ENCODE results near the gene ZNF646.

The ZNF646 gene

GRCh38 chr16:31108035-31108793 is 34.0 kb downstream of the ZNF646 start, which contains the start of gene BCKDK:
TSS of gene BCKDK (plus strand) at chr16:31108386. CDS start at chr16:31109224, 838 bp downstream.
- peak; percentile 92 for DNase-seq (ENCODE audit: low spot score)

- no peak for DNase-seq (ENCODE audit: low spot score)
Observed at GRCh38 chr16:31108794-31109558, 34.8 kb downstream of the ZNF646 start.

GRCh38 chr16:31109622-31110021 is 35.4 kb downstream of the ZNF646 start:
- no peak for DNase-seq (ENCODE audit: low spot score)

GRCh38 chr16:31110106-31111034 is 36.1 kb downstream of the ZNF646 start:
- DNase-seq (ENCODE audit: low spot score): no peak

- DNase-seq (ENCODE audit: low spot score): no peak
Observed at GRCh38 chr16:31111881-31112466, 37.8 kb downstream of the ZNF646 start.

- DNase-seq (ENCODE audit: low spot score): no peak
Observed at GRCh38 chr16:31112711-31113110, 38.5 kb downstream of the ZNF646 start.

GRCh38 chr16:31113121-31114120 is 39.2 kb downstream of the ZNF646 start:
- DNase-seq (ENCODE audit: low spot score): no peak

GRCh38 chr16:31114468-31114867 is 40.2 kb downstream of the ZNF646 start:
- DNase-seq (ENCODE audit: low spot score): no peak

GRCh38 chr16:31117384-31118222 is 43.4 kb downstream of the ZNF646 start, which contains the start of gene KAT8:
TSS of gene KAT8 (plus strand) at chr16:31117664. CDS start at chr16:31117682, 18 bp downstream.
- peak; percentile 96 for DNase-seq (ENCODE audit: low spot score)

- peak; percentile 71 for DNase-seq (ENCODE audit: low spot score)
Observed at GRCh38 chr16:31118223-31119155, 44.3 kb downstream of the ZNF646 start.

GRCh38 chr16:31120129-31120528 is 45.9 kb downstream of the ZNF646 start:
- no peak for DNase-seq (ENCODE audit: low spot score)

GRCh38 chr16:31125844-31126243 is 51.6 kb downstream of the ZNF646 start:
- DNase-seq (ENCODE audit: low spot score): no peak

GRCh38 chr16:31127182-31127581 is 53.0 kb downstream of the ZNF646 start:
- DNase-seq (ENCODE audit: low spot score): no peak

GRCh38 chr16:31128711-31129567 is 54.7 kb downstream of the ZNF646 start:
- DNase-seq (ENCODE audit: low spot score): no peak

- no peak for DNase-seq (ENCODE audit: low spot score)
Observed at GRCh38 chr16:31129568-31130335, 55.5 kb downstream of the ZNF646 start.

GRCh38 chr16:31130336-31130891 is 56.2 kb downstream of the ZNF646 start:
- no peak for DNase-seq (ENCODE audit: low spot score)

All from AG20443 (cell line).